Measurements from ENCODE around the gene USP19.

- TF ChIP-seq, protein P1, sequence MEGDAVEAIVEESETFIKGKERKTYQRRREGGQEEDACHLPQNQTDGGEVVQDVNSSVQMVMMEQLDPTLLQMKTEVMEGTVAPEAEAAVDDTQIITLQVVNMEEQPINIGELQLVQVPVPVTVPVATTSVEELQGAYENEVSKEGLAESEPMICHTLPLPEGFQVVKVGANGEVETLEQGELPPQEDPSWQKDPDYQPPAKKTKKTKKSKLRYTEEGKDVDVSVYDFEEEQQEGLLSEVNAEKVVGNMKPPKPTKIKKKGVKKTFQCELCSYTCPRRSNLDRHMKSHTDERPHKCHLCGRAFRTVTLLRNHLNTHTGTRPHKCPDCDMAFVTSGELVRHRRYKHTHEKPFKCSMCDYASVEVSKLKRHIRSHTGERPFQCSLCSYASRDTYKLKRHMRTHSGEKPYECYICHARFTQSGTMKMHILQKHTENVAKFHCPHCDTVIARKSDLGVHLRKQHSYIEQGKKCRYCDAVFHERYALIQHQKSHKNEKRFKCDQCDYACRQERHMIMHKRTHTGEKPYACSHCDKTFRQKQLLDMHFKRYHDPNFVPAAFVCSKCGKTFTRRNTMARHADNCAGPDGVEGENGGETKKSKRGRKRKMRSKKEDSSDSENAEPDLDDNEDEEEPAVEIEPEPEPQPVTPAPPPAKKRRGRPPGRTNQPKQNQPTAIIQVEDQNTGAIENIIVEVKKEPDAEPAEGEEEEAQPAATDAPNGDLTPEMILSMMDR (IDR thresholded peaks at IDR 0.05), result no peak
- no peak for TF ChIP-seq HMGXB4 (CRISPR knock-in tag; IDR thresholded peaks at IDR 0.05)
- TF ChIP-seq, protein P2, sequence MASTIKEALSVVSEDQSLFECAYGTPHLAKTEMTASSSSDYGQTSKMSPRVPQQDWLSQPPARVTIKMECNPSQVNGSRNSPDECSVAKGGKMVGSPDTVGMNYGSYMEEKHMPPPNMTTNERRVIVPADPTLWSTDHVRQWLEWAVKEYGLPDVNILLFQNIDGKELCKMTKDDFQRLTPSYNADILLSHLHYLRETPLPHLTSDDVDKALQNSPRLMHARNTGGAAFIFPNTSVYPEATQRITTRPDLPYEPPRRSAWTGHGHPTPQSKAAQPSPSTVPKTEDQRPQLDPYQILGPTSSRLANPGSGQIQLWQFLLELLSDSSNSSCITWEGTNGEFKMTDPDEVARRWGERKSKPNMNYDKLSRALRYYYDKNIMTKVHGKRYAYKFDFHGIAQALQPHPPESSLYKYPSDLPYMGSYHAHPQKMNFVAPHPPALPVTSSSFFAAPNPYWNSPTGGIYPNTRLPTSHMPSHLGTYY (CRISPR knock-in tag; IDR thresholded peaks at IDR 0.05), result no peak
- no peak for TF ChIP-seq E2F1 (CRISPR knock-in tag; IDR thresholded peaks at IDR 0.05)
- no peak for TF ChIP-seq SMAD3 (CRISPR knock-in tag; IDR thresholded peaks at IDR 0.05; ENCODE audit: borderline replicate concordance)
- TF ChIP-seq SP1 (CRISPR knock-in tag; conservative IDR thresholded peaks at IDR 0.05), result no peak
- TF ChIP-seq KAT7 (CRISPR knock-in tag; IDR thresholded peaks at IDR 0.05; ENCODE audit: borderline replicate concordance), result no peak
- no peak for TF ChIP-seq NFE2L1 (CRISPR knock-in tag; IDR thresholded peaks at IDR 0.05)
- no peak for TF ChIP-seq FOXK1 (CRISPR knock-in tag; IDR thresholded peaks at IDR 0.05)
Observed at GRCh38 chr3:49112262-49112661, 8.4 kb downstream of the USP19 start.
